ENCODE data around the gene CCK. TPM values are rescaled to one million over a fixed set of nuclear protein-coding genes. Genes with fewer than 3 reads are reported as not detected.

The CCK gene
- total RNA-seq, 4 donors from 2014 or later: 1.6 TPM; not detected in 3

GRCh38 chr3:42277676-42278075 is 11.7 kb upstream of the CCK start:
- DNase-seq (ENCODE audit: low spot score) (no peak), ATAC-seq (ENCODE audit: low FRiP score) (no peak)
- no peak for TF ChIP-seq CTCF (IDR thresholded peaks at IDR 0.05)

DNA sequence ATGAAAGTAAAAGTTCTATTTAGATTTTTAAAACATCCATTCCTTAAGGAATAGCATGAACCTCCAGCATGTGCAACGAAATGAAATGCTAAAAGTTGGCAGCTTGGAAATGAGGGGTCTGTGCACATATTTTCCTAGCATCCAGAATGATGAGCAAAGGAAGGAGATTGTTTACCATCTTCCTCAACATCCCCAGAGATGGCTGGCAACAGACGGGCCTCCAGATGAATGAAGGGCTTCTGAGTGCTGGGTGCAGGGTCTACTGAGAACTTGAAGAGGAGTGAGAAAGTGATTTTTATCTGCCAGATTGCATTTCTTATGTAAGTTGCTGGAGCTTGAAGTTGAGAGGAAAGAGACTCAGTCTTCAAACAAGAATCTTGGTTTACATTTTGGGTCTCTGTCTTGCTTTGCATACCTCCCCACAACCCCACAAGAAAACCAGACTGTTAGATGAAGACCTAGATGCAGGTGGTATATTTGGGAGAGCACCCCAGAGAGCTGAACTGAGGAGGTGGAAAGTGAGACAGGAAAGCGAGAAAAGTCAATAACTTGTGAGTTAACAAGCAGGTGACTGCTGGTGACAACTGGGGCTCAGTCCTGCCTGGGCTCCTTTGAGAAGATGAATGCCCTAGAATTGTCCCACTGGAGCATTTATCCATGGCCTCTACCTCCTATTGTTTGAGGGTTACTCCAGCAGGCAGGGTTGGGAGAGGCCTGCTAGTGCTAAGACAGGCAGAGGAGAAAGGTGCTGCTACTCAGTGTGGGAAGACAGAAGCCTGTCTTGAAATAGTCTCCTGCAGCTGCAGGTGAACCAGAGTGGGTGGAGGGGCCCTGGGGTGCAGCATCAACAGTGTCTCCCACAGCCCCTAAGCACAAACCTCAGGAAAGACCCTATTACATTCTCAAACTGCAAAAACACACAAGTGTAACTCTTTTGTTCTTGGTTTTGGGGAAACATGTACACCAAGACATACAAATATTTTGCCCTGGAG is 10.5 kb upstream of the CCK start:
- ATAC-seq (ENCODE audit: low FRiP score): no peak

DNA sequence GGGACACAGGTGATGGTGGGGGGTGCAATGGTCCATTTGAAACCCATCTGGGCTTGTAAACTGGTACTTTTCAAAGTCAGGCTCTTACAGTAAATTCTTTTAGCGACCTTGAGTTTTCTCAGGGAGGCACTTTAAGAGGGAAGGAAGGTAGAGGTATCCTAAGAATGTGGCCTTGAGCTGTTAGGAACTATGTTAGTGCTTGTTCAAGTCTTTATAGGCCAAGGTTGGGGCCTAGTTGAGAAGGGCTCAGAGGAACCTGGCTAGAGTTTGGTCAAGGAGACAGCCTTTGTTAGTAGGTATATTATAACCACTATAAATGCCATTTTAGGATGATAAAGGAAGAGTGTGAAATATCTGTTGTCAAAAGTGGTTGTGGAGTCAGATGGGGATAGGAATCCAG is 9.2 kb upstream of the CCK start:
- ATAC-seq (ENCODE audit: low FRiP score) (no peak), DNase-seq (ENCODE audit: low spot score) (no peak)
- no peak for TF ChIP-seq CTCF (IDR thresholded peaks at IDR 0.05)

More for the DNA sequence above, 10.5 kb upstream of the CCK start:
- TF ChIP-seq CTCF (IDR thresholded peaks at IDR 0.05): no peak
- DNase-seq (ENCODE audit: low spot score): no peak

GRCh38 chr3:42274266-42274665 is 8.3 kb upstream of the CCK start:
- DNase-seq (ENCODE audit: low spot score) (no peak), ATAC-seq (ENCODE audit: low FRiP score) (no peak)
- no peak for TF ChIP-seq CTCF (IDR thresholded peaks at IDR 0.05)

GRCh38 chr3:42273361-42273760 is 7.4 kb upstream of the CCK start:
- DNase-seq (ENCODE audit: low spot score) (no peak), ATAC-seq (ENCODE audit: low FRiP score) (no peak)
- TF ChIP-seq CTCF (IDR thresholded peaks at IDR 0.05): no peak

- DNase-seq (ENCODE audit: low spot score): no peak
- TF ChIP-seq CTCF (IDR thresholded peaks at IDR 0.05): no peak
- ATAC-seq (ENCODE audit: low FRiP score): no peak
These were observed 5.8 kb upstream of the CCK start for GRCh38 chr3:42271786-42272185.

GRCh38 chr3:42270561-42270960 is 4.6 kb upstream of the CCK start:
- no peak for TF ChIP-seq CTCF (IDR thresholded peaks at IDR 0.05)
- DNase-seq (ENCODE audit: low spot score): no peak
- no peak for ATAC-seq (ENCODE audit: low FRiP score)
